GM18508 (cell line): Measurements from ENCODE around the gene SCNN1A.
"Not testable (repeated sequence)": the region's sequence is repeated elsewhere in the genome, so short reads cannot be mapped to it uniquely, and the experiment has no call there.

Experiments
- ATAC-seq: cut with Tn5 transposase; IDR thresholded peaks from one replicate; pipeline ENCODE4 v1.9.1; 2021; ENCODE audit warnings: moderate number of reproducible peaks; ENCODE audit not compliant: insufficient read depth, unreplicated experiment

Gene SCNN1A

GRCh38 chr12:6352193-6353173 is 22.9 kb downstream of the SCNN1A start:
- no peak for ATAC-seq

GRCh38 chr12:6351622-6352021 is 23.7 kb downstream of the SCNN1A start:
- no peak for ATAC-seq

- no peak for ATAC-seq
Observed at GRCh38 chr12:6347367-6348338, 27.7 kb downstream of the SCNN1A start.

- ATAC-seq: no peak
Observed at GRCh38 chr12:6346942-6347341, 28.4 kb downstream of the SCNN1A start.

- ATAC-seq: no peak
Observed at GRCh38 chr12:6346235-6346832, 29.0 kb downstream of the SCNN1A start.

GRCh38 chr12:6345319-6346091 is 29.9 kb downstream of the SCNN1A start:
- ATAC-seq: no peak

GRCh38 chr12:6344101-6344660 is 31.2 kb downstream of the SCNN1A start:
- ATAC-seq: not testable (repeated sequence)

GRCh38 chr12:6343518-6343917 is 31.8 kb downstream of the SCNN1A start:
- no peak for ATAC-seq

GRCh38 chr12:6342140-6342889 is 33.0 kb downstream of the SCNN1A start:
- ATAC-seq: no peak

GRCh38 chr12:6341417-6342139 is 33.8 kb downstream of the SCNN1A start, which contains the start of gene TNFRSF1A:
TNFRSF1A (minus strand) TSS chr12:6342076; CDS start chr12:6341814, 262 bp downstream.
- ATAC-seq: no peak

GRCh38 chr12:6340745-6341416 is 34.5 kb downstream of the SCNN1A start:
- no peak for ATAC-seq

- no peak for ATAC-seq
Observed at GRCh38 chr12:6340032-6340638, 35.2 kb downstream of the SCNN1A start.

- ATAC-seq: no peak
Observed at GRCh38 chr12:6338955-6339354, 36.4 kb downstream of the SCNN1A start.

GRCh38 chr12:6338536-6338935 is 36.8 kb downstream of the SCNN1A start:
- ATAC-seq: not testable (repeated sequence)

GRCh38 chr12:6337958-6338433 is 37.4 kb downstream of the SCNN1A start:
- no peak for ATAC-seq

- ATAC-seq: no peak
Observed at GRCh38 chr12:6336889-6337853, 38.2 kb downstream of the SCNN1A start.
